Endothelial cell of umbilical vein (primary cell): ENCODE data around the gene OR2V1. TPM values are rescaled to one million over a fixed set of nuclear protein-coding genes. Genes with fewer than 3 reads are reported as not detected.
"Not testable (repeated sequence)": the region's sequence is repeated elsewhere in the genome, so short reads cannot be mapped to it uniquely, and the experiment has no call there.

Experiments used
- BruUV-seq: library from RNA; stranded (reverse); fragments of 400-500 nt; replicated peaks from 2 replicates; lab custom pipeline; 2021; lab: Mats Ljungman, UMichigan
- CTCF ChIA-PET: fragments of 300-600, 350-600 bp; sonication (Branson Sonifier 250); formaldehyde crosslinking; loops from one replicate; lab custom pipeline; 2021; ENCODE audit warnings: antibody characterized with exemption, inconsistent platforms; lab: Charles Lee
- POLR2A ChIA-PET: fragments of 300-600, 350-600 bp; sonication (Branson Sonifier 250); formaldehyde crosslinking; loops from one replicate; lab custom pipeline; 2021; ENCODE audit warnings: antibody characterized with exemption, inconsistent platforms; lab: Charles Lee
- DNase-seq: peaks from one replicate; pipeline ENCODE4 v3.0.0-alpha.2; 2011; ENCODE audit warnings: low read depth, low spot score
- FAIRE-seq: peaks from 2 replicates; lab custom pipeline; 2011; peaks lifted over from hg19 to GRCh38; lab: Jason Lieb, UNC
- H2AFZ ChIP-seq: 2 replicates; pipeline ENCODE4 v1.6.0; 2012; ENCODE audit warnings: low read depth, low read length, control low read depth, inconsistent platforms
- H3K27ac ChIP-seq: 2 replicates; pipeline ENCODE4 v1.5.1; 2011; ENCODE audit warnings: low read depth, mild to moderate bottlenecking, control low read depth, low read length, moderate library complexity; ENCODE audit not compliant: insufficient read depth
- H3K27me3 ChIP-seq, 2 experiments: 2 replicates each; pipeline versions ENCODE4 v1.6.0 to v1.6.1; 2011; ENCODE audit warnings: low read length in 2 of 2, mixed read lengths in 1 of 2; ENCODE audit not compliant: control insufficient read depth in 2 of 2, insufficient read depth in 2 of 2
- H3K36me3 ChIP-seq, 2 experiments: 2 replicates in 1 of 2; 3 replicates in 1 of 2; pipeline ENCODE4 v1.5.1; 2011; ENCODE audit warnings: low read length in 2 of 2, mild to moderate bottlenecking in 1 of 2, moderate library complexity in 1 of 2; ENCODE audit not compliant: control insufficient read depth in 2 of 2, insufficient read depth in 2 of 2; ENCODE audit errors: extremely low read depth in 1 of 2
- H3K4me1 ChIP-seq: 3 replicates; pipeline ENCODE4 v1.5.1; 2011; ENCODE audit warnings: mild to moderate bottlenecking, low read length; ENCODE audit not compliant: control insufficient read depth, insufficient read depth; ENCODE audit errors: extremely low read depth
- H3K4me2 ChIP-seq: 2 replicates; pipeline ENCODE4 v1.6.1; 2011; ENCODE audit warnings: low read length, control low read depth, mixed read lengths; ENCODE audit not compliant: insufficient read depth
- H3K4me3 ChIP-seq, 3 experiments: fragments of 200-600 bp in 1 of 3; sonication (generic), shearing (Covaris generic) in 1 of 3; replicated peaks in 1 of 3; 2 replicates each; pipeline ENCODE4 v1.5.1; 2011 to 2016; ENCODE audit warnings: control low read depth in 3 of 3, low read length in 3 of 3, mild to moderate bottlenecking in 2 of 3, inconsistent platforms in 1 of 3, low read depth in 1 of 3, moderate library complexity in 1 of 3; ENCODE audit not compliant: insufficient read depth in 1 of 3
- H3K79me2 ChIP-seq: 2 replicates; pipeline ENCODE4 v1.6.0; 2012; ENCODE audit warnings: low read length, inconsistent platforms; ENCODE audit not compliant: control insufficient read depth, insufficient read depth
- H3K9ac ChIP-seq: replicated peaks from 2 replicates; pipeline ENCODE3; 2011; ENCODE audit warnings: low read length, control low read depth; ENCODE audit not compliant: insufficient read depth; ENCODE audit errors: extremely low read depth
- H3K9me1 ChIP-seq: replicated peaks from 3 replicates; pipeline ENCODE4 v1.6.0; 2011; ENCODE audit warnings: mild to moderate bottlenecking, low read length; ENCODE audit not compliant: control insufficient read depth, insufficient read depth; ENCODE audit errors: extremely low read depth
- H3K9me3 ChIP-seq: replicated peaks from 2 replicates; pipeline ENCODE4 v1.5.1; 2012; ENCODE audit warnings: low read length, inconsistent platforms; ENCODE audit not compliant: control insufficient read depth, insufficient read depth
- H4K20me1 ChIP-seq: replicated peaks from 2 replicates; pipeline ENCODE3; 2011; ENCODE audit warnings: mild to moderate bottlenecking, low read length; ENCODE audit not compliant: control insufficient read depth, insufficient read depth; ENCODE audit errors: extremely low read depth
- CTCF ChIP-seq, 2 donors: IDR thresholded peaks; 1 replicate in 1 of 2; 2 replicates in 1 of 2; pipeline ENCODE4 v1.5.1; 2011; ENCODE audit warnings: low read length in 2 of 2, mild to moderate bottlenecking in 2 of 2, moderate library complexity in 2 of 2, control low read depth in 1 of 2, inconsistent platforms in 1 of 2, low read depth in 1 of 2; ENCODE audit not compliant: insufficient read depth in 1 of 2; ENCODE audit errors: extremely low read depth in 1 of 2
- EZH2 ChIP-seq: IDR thresholded peaks from 2 replicates; pipeline ENCODE4 v1.6.1; 2012; ENCODE audit warnings: borderline replicate concordance, low read depth, mild to moderate bottlenecking, moderate library complexity, low read length, inconsistent platforms; ENCODE audit not compliant: severe bottlenecking
- FOS ChIP-seq: IDR thresholded peaks from 2 replicates; pipeline ENCODE4 v1.6.1; 2011; ENCODE audit warnings: mild to moderate bottlenecking, low read length, moderate library complexity, borderline replicate concordance; ENCODE audit not compliant: insufficient read depth
- GATA2 ChIP-seq: IDR thresholded peaks from 2 replicates; pipeline ENCODE4 v1.7.0; 2011; ENCODE audit warnings: low read depth, mild to moderate bottlenecking, moderate library complexity, mixed read lengths, low read length; ENCODE audit not compliant: insufficient read length, insufficient read depth
- JUN ChIP-seq: IDR thresholded peaks from 2 replicates; pipeline ENCODE4 v1.6.1; 2011; ENCODE audit warnings: borderline replicate concordance, low read depth; ENCODE audit not compliant: insufficient read length, insufficient read depth
- MAX ChIP-seq: IDR thresholded peaks from 2 replicates; pipeline ENCODE4 v1.6.1; 2011; ENCODE audit not compliant: insufficient read depth, insufficient read length
- MYC ChIP-seq: IDR thresholded peaks from one replicate; pipeline ENCODE4 v1.6.1; 2011; ENCODE audit warnings: mild to moderate bottlenecking, low read depth, low read length
- POLR2A ChIP-seq: IDR thresholded peaks from 2 replicates; pipeline ENCODE4 v1.6.1; 2012; ENCODE audit warnings: low read depth, mild to moderate bottlenecking, control low read depth, low read length
- POLR2AphosphoS5 ChIP-seq: IDR thresholded peaks from 2 replicates; pipeline ENCODE4 v1.6.1; 2012; ENCODE audit warnings: low read depth, mild to moderate bottlenecking, control low read depth, low read length, moderate library complexity; ENCODE audit not compliant: insufficient read depth
- dilution Hi-C: fragments of 300-500 bp; cut with MboI; formaldehyde crosslinking; loops from one replicate; pipeline ENCODE4 v1.15.0; 2019; ENCODE audit warnings: low sequenced_read_pairs; ENCODE audit not compliant: extremely low pct_ligation_motif_present
- intact Hi-C: fragments of 100-400 bp; cut with micrococcal nuclease; formaldehyde crosslinking; loops from one replicate; pipeline ENCODE4 v1.10.0; 2022
- polyA plus RNA-seq, 4 experiments: library from polyadenylated mRNA; depleted of rRNA in 3 of 4; stranded (reverse) in 3 of 4; unstranded in 1 of 4; fragments of >200 nt; gene quantifications; 2 replicates each; pipeline versions ENCODE4 v1.2.1 to v1.2.3, GENCODE V29; 2011 to 2012; ENCODE audit warnings: missing spikeins in 1 of 4
- total RNA-seq: library from RNA; stranded (reverse); gene quantifications from 2 replicates; pipeline ENCODE4 v1.2.3, GENCODE V29; 2021

The OR2V1 gene
- total and polyA plus RNA-seq, 2 donors (not counting 3 experiments of a cell fraction or from before 2014, with no cell fraction given), result not detected

- no TSS peak for BruUV-seq
Observed at GRCh38 chr5:181105391-181106025, 25.5 kb downstream of the OR2V1 start.

GRCh38 chr5:181104606-181105390 lies 26.2 kb downstream of the OR2V1 start:
- H3K27ac ChIP-seq, H3K9me3 ChIP-seq, DNase-seq, H3K36me3 ChIP-seq, BruUV-seq, H3K9me1 ChIP-seq, H3K27me3 ChIP-seq, dilution Hi-C loops, CTCF ChIA-PET, H2AFZ ChIP-seq, H4K20me1 ChIP-seq, H3K4me1 ChIP-seq, H3K79me2 ChIP-seq, H3K4me3 ChIP-seq, H3K4me2 ChIP-seq, POLR2A ChIA-PET, H3K9ac ChIP-seq, intact Hi-C loops: not testable (repeated sequence)
- peak; percentile 62 for FAIRE-seq

More at GRCh38 chr5:181105391-181106025, 25.5 kb downstream of the OR2V1 start:
- ChIA-PET CTCF (no interaction called here), POLR2A (no interaction called here)
- no peak for TF ChIP-seq CTCF (IDR thresholded peaks at IDR 0.05; ENCODE audit: extremely low read depth in 1 of 2, insufficient read depth in 1 of 2, low read depth in 1 of 2, low read length in 2 of 2)
- TF ChIP-seq MAX, result no peak
- no peak for TF ChIP-seq MYC
- TF ChIP-seq JUN, result no peak
- no peak for TF ChIP-seq GATA2
- no peak for TF ChIP-seq POLR2A
- no peak for TF ChIP-seq POLR2AphosphoS5
- TF ChIP-seq FOS, result no peak
- no peak for TF ChIP-seq EZH2
- H3K4me1 ChIP-seq, result no peaks in the 10 kb centered on the region
- DNase-seq (no peak), FAIRE-seq (no peak)
- H3K79me2 ChIP-seq, result no peaks in the 10 kb centered on the region
- no peaks in the 10 kb centered on the region for H4K20me1 ChIP-seq
- no peaks in the 10 kb centered on the region for H3K36me3 ChIP-seq
- H3K4me2 ChIP-seq, result no peak overlapping the region
- intact Hi-C loops, result no loop called here
- dilution Hi-C loops, result no loop called here
- H2AFZ ChIP-seq, result no peak overlapping the region
- no peak overlapping the region for H3K4me3 ChIP-seq
- H3K27ac ChIP-seq, result no peak overlapping the region
- no peak overlapping the region for H3K9ac ChIP-seq
- H3K9me3 ChIP-seq, result no peaks in the 10 kb centered on the region
- no peaks in the 10 kb centered on the region for H3K9me1 ChIP-seq
- H3K27me3 ChIP-seq, result peaks cover 2 to 4% of the 10 kb centered on the region in 2 experiments
